D341Med (cell line): ENCODE results near the gene TOX2.

ENCODE experiments used
- DNase-seq: peaks from one replicate; pipeline ENCODE4 v3.0.0; 2012; ENCODE audit warnings: low spot score

TOX2 gene

GRCh38 chr20:43915211-43916072, 790 bp downstream of the TOX2 start:
- peak; percentile 48 for DNase-seq

DNA sequence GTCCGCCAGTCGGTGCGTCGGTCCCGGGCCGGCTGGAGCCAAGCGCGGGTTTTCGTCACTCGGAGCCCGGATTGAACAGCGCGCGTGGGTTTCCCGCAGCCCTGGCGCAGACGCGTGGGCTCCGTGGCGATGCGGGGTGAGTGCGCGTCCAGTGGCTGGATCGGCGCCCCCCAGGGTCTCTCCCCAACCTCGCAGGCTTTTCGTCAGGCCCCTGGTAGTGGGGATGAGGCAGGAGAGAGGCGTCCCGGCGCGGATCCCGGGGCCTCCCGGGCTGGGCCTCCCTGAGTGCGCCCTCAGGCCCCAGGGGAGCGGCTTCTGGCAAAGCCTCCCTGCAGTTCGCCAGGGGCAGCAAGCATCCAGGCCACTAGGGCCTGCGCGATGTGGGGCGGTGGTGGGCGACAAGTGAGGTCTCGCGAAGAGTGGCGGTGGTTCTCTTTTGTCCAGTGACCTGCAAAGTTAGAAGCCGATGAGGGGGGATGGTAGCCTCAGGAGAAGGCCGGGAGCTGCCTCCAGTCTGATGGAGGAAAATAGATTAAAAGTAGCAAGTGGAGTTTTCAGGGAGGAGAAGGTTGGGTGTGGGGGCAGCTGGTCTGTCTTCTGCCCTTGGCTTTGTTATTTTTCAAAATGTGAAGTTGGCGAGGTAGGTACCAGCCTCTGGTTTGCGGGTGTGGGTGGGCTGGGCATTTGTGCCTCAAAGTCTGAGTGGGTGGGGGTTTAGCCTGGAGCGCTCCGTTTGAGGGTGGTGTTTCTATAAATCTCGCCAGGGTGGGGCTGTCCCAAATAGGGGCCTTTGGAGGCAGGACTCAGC, 1.6 kb downstream of the TOX2 start:
- DNase-seq = no peak

GRCh38 chr20:43916881-43917371, 2.3 kb downstream of the TOX2 start:
- no peak for DNase-seq

- no peak for DNase-seq
Measured at GRCh38 chr20:43917380-43917779, 2.7 kb downstream of the TOX2 start.

- DNase-seq = no peak
Measured at GRCh38 chr20:43919686-43920403, 5.2 kb downstream of the TOX2 start.

- no peak for DNase-seq
Measured at GRCh38 chr20:43920797-43921196, 6.1 kb downstream of the TOX2 start.

DNA sequence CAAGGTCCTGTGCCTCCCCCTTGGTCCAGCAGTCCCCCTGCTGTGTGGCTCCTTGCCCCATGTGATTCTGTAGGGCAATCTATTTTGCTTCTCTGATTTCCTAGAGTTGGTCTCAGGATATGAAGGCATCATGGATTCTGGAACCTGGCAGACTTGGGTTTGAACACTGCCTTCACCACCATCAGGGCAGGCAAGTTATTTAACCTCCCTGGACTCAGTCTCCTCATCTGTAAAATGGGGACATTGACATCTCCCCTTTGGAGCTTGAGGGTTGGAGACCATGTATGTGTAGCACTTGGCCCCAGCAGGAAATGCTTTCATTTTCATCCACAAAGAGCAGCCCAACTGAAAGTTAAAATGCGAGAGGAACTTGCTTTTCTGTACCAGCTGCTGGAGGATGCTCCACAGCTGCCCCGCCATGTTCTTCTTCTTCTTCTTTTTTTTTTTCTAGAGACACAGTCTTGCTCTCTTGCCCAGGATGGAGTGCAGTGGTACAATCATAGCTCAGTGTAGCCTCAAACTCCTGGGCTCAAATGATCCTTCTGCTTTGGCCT, 6.7 kb downstream of the TOX2 start:
- no peak for DNase-seq

- no peak for DNase-seq
Measured at GRCh38 chr20:43922614-43923013, 8.0 kb downstream of the TOX2 start.

DNA sequence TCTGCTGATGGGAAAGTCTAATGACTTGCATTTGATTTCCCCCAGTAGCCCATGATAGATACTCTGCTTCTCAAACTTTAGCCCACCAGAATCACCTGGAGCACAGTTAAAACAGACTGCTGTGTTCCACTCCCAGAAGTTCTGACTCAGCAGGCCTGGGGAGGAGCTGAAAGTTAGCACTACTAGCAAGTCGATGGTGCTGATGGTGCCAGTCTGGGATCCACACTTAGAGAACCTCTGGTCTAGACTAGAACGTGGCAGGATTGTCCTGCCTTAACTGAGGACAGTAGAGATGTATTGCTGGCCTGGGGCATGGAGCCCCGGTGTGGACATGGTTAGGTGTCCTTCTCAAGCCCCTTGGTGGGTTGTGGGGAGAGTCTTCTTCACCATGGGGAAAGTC, 8.7 kb downstream of the TOX2 start:
- DNase-seq = no peak

DNA sequence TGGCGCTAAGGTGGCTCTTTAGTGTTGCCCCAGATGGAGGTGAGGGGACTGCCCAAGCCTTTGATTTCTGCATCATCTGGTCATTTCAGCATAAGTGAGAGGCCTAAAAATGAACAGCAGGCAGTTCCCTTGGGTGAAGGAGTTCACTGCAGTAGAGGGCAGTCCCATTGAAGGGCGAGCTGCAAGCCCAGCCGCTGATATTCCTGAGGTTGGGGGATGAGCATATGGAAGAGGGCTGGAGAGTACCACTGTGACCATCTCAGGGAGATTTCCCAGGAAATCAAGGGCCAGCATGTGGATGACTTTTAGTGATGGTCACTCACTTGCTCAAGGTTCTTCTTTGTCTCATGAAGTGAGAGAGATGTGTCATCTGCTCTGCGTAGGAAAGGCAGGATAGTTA, 9.3 kb downstream of the TOX2 start:
- no peak for DNase-seq

- DNase-seq = no peak
Measured at GRCh38 chr20:43925215-43925614, 10.6 kb downstream of the TOX2 start.

- DNase-seq = no peak
Measured at GRCh38 chr20:43925801-43926200, 11.1 kb downstream of the TOX2 start.

DNA sequence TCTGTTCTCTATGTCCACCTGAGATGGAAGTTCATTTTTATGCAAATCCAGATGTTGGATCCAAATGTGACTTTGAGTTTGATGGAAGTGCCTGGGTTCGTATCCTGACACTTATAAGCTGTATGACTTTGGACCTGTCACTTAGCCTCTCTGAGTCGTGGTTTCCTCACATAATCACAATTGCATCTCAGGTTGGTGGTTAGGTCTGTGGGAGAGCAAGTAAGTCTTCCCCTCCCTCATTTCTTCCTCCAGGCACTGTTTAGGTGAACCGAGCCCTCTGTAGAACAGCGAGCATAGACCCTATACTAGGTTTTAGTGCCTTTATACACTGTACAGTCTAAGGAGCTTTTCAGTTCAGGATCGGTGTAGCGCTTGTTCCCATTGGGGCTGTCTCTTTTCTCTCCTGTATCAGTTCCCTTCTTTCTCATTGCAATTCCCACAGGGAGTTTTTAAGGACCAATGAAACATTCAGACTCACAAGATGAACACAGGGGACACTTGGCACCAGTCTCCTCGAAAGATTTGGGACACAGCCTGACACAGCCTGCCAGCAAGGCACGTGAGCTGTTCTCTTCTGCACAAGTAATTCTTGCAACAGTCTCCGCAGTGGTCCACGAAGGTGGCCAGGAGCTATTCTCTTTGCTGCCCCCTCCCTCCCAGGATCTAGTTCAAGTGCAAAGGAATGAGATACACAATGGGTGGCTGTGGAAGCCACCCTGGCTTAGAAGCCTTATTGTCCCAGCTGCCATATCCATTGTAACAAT, 11.8 kb downstream of the TOX2 start:
- no peak for DNase-seq

- DNase-seq = no peak
Measured at GRCh38 chr20:43931976-43932375, 17.3 kb downstream of the TOX2 start.

- DNase-seq = no peak
Measured at GRCh38 chr20:43934833-43935232, 20.2 kb downstream of the TOX2 start.

DNA sequence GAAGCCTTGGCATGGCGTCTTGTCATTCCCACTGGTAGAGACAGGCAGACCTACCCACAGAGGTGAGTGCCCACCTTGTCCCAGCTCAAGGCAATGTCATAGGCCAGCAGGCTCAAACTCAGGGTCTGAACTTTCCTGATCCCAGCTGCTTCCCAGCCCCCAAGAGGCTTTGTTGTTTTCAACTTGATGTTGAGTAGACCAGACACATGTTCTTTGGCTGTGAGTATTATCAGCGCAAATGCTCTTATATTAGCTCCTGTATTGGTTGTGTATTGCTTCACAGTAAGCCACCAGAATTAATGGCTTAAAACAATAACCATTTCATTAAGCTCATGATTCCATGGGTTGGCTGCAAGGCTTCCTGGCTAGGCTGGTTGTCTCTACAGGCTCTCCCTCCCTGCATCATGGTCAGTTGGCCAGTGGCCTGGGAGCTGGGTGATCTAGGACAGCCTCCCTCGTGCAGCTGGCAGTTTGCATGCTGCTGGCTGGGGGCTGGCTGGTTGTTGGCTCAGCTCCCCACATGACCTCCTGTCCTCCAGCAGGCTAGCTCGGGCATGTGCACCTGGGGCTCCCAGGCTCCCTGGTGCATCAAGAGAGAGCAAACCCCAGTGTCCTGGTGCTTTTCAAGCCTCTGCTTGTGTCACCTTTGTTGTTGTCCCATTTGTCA, 21.6 kb downstream of the TOX2 start:
- DNase-seq = no peak

- DNase-seq = no peak
Measured at GRCh38 chr20:43936805-43937204, 22.2 kb downstream of the TOX2 start.

- no peak for DNase-seq
Measured at GRCh38 chr20:43937591-43937990, 22.9 kb downstream of the TOX2 start.

- DNase-seq = no peak
Measured at GRCh38 chr20:43938017-43938655, 23.5 kb downstream of the TOX2 start.
